PC-3 (cell line): Measurements from ENCODE around the gene BMP4. TPM values are rescaled to one million over a fixed set of nuclear protein-coding genes. Genes with fewer than 3 reads are reported as not detected.

Experiments used
- ATAC-seq: fragments of 200-7000 bp; cut with Tn5 transposase; 2 replicates; pipeline ENCODE4 v1.9.1; 2020; ENCODE audit warnings: mild to moderate bottlenecking, moderate library complexity
- BruUV-seq: library from RNA; stranded (reverse); fragments of 400-500 nt; replicated peaks from 2 replicates; lab custom pipeline; 2021; lab: Mats Ljungman, UMichigan
- CTCF ChIA-PET: fragments of 300-600 bp; sonication (Branson Sonifier 250); formaldehyde crosslinking; loops from one replicate; lab custom pipeline; 2022; ENCODE audit warnings: antibody characterized with exemption; lab: Charles Lee
- POLR2A ChIA-PET: fragments of 300-600 bp; sonication (Branson Sonifier 250); formaldehyde crosslinking; loops from one replicate; lab custom pipeline; 2022; ENCODE audit warnings: antibody characterized with exemption; ENCODE audit not compliant: unreplicated experiment; lab: Charles Lee
- DNase-seq: peaks from one replicate; pipeline ENCODE4 v3.0.0-alpha.2; 2015
- H2AFZ ChIP-seq: fragments of 300-600 bp; sonication (generic); 2 replicates; pipeline ENCODE4 v1.6.0; 2016; ENCODE audit warnings: antibody characterized with exemption, low read length
- H3F3A ChIP-seq: fragments of 300-600 bp; sonication (generic); one replicate; pipeline ENCODE4 v1.6.0; 2017; ENCODE audit warnings: antibody characterized with exemption, low read length, control low read depth, mild to moderate bottlenecking; ENCODE audit not compliant: unreplicated experiment
- H3K27ac ChIP-seq: fragments of 300-600 bp; sonication (generic); 2 replicates; pipeline ENCODE4 v1.5.1; 2016; ENCODE audit warnings: mild to moderate bottlenecking, low read length
- H3K27me3 ChIP-seq: fragments of 300-600 bp; sonication (generic); 2 replicates; pipeline ENCODE4 v1.6.1; 2016; ENCODE audit warnings: low read length, mixed read lengths
- H3K36me3 ChIP-seq: fragments of 300-600 bp; sonication (generic); 2 replicates; pipeline ENCODE4 v1.6.1; 2016; ENCODE audit warnings: low read depth, mixed run types, low read length, mixed read lengths
- H3K4me1 ChIP-seq: fragments of 300-600 bp; sonication (generic); 2 replicates; pipeline ENCODE4 v1.5.1; 2016; ENCODE audit warnings: low read length; ENCODE audit not compliant: insufficient read depth
- H3K4me2 ChIP-seq: fragments of 300-600 bp; sonication (generic); 2 replicates; pipeline ENCODE4 v1.6.0; 2016; ENCODE audit warnings: low read length
- H3K4me3 ChIP-seq: fragments of 300-600 bp; sonication (generic); 2 replicates; pipeline ENCODE4 v1.5.1; 2016; ENCODE audit warnings: mild to moderate bottlenecking, low read length, mixed read lengths
- H3K79me2 ChIP-seq: fragments of 300-600 bp; sonication (generic); 2 replicates; pipeline ENCODE4 v1.6.1; 2017; ENCODE audit warnings: low read length, mixed read lengths
- H3K9ac ChIP-seq: fragments of 300-600 bp; sonication (generic); 2 replicates; pipeline ENCODE4 v1.6.0; 2016; ENCODE audit warnings: mild to moderate bottlenecking, low read length
- H3K9me2 ChIP-seq: fragments of 300-600 bp; sonication (generic); replicated peaks from 2 replicates; pipeline ENCODE4 v1.6.1; 2016; ENCODE audit warnings: mixed run types, low read length, mixed read lengths
- H3K9me3 ChIP-seq: fragments of 300-600 bp; sonication (generic); 2 replicates; pipeline ENCODE4 v1.6.1; 2016; ENCODE audit warnings: low read length, mixed read lengths
- H4K20me1 ChIP-seq: fragments of 300-600 bp; sonication (generic); 2 replicates; pipeline ENCODE4 v1.6.1; 2016; ENCODE audit warnings: low read length, mixed read lengths
- CTCF ChIP-seq: fragments of 300-600 bp; sonication (generic); conservative IDR thresholded peaks from 2 replicates; pipeline ENCODE4 v1.5.1; 2017; ENCODE audit warnings: antibody characterized with exemption, low read depth, mild to moderate bottlenecking, low read length
- EZH2 ChIP-seq: fragments of 300-600 bp; sonication (generic); IDR thresholded peaks from one replicate; pipeline ENCODE4 v1.6.1; 2017; ENCODE audit warnings: antibody characterized with exemption, mild to moderate bottlenecking, low read length; ENCODE audit not compliant: unreplicated experiment
- EZH2phosphoT487 ChIP-seq: fragments of 300-600 bp; sonication (generic); IDR thresholded peaks from 2 replicates; pipeline ENCODE4 v1.6.1; 2018; ENCODE audit warnings: mild to moderate bottlenecking, antibody characterized with exemption, low read length, borderline replicate concordance
- intact Hi-C: fragments of 100-400 bp; cut with micrococcal nuclease; formaldehyde crosslinking; loops from 2 replicates; pipeline ENCODE4 v1.9.0; 2023
- total RNA-seq: library from RNA; depleted of rRNA; stranded (reverse); fragments of >200 nt; gene quantifications from 2 replicates; pipeline ENCODE4 v1.2.3, GENCODE V29; 2014

Gene BMP4
- total RNA-seq, 1 experiment from 2014 or later, result 8.7 TPM

GRCh38 chr14:53934778-53935414 is 21.7 kb downstream of the BMP4 start:
- Histone ChIP-seq H3K79me2 (no peaks in the 10 kb centered on the region), H3F3A (no peaks in the 10 kb centered on the region), H3K9me3 (no peaks in the 10 kb centered on the region), H3K27me3 (no peaks in the 10 kb centered on the region), H3K9ac (no peak overlapping the region), H4K20me1 (no peaks in the 10 kb centered on the region), H2AFZ (peak overlapping the region; percentile 32; the same call in 1 of the 2 replicates), H3K4me3 (no peak overlapping the region), H3K27ac (no peak overlapping the region), H3K9me2 (no peaks in the 10 kb centered on the region), H3K4me2 (0 out of 2 replicates have a peak overlapping the region, but pooled peaks have one; percentile 2), H3K36me3 (no peaks in the 10 kb centered on the region), H3K4me1 (peaks cover 20% of the 10 kb centered on the region)
- no peak for TF ChIP-seq CTCF
- TF ChIP-seq EZH2, result no peak
- TF ChIP-seq EZH2phosphoT487, result no peak
- intact Hi-C loops, result no loop called here
- BruUV-seq, result no TSS peak
- ATAC-seq (peak; percentile 75), DNase-seq (peak; percentile 42)
- POLR2A ChIA-PET, result interaction anchor here (0.5 to 0.7 kb wide), 2 partner anchors 92 to 236 kb away, joined by 4 to 6 read pairs; no protein-coding TSS in a partner anchor
- CTCF ChIA-PET, result no interaction called here

GRCh38 chr14:53932966-53933365 is 23.7 kb downstream of the BMP4 start:
- no peak for DNase-seq
- Histone ChIP-seq H3K36me3 (no peaks in the 10 kb centered on the region), H3K9me2 (no peaks in the 10 kb centered on the region), H3K4me3 (no peak overlapping the region), H2AFZ (no peak overlapping the region), H3K9me3 (no peaks in the 10 kb centered on the region), H3K4me2 (no peak overlapping the region), H3K4me1 (peaks cover 11% of the 10 kb centered on the region), H3K27ac (no peak overlapping the region), H4K20me1 (no peaks in the 10 kb centered on the region), H3K27me3 (no peaks in the 10 kb centered on the region), H3K9ac (no peak overlapping the region), H3F3A (no peaks in the 10 kb centered on the region), H3K79me2 (no peaks in the 10 kb centered on the region)
- ChIA-PET POLR2A (no interaction called here), CTCF (no interaction called here)
- no TSS peak for BruUV-seq
- no peak for TF ChIP-seq EZH2
- TF ChIP-seq EZH2phosphoT487, result no peak
- no peak for TF ChIP-seq CTCF
- intact Hi-C loops, result no loop called here
- ATAC-seq, result no peak
